ENCODE results near the gene AGO4. TPM values are rescaled to one million over a fixed set of nuclear protein-coding genes. Genes with fewer than 3 reads are reported as not detected.
"Not testable (repeated sequence)": the region's sequence is repeated elsewhere in the genome, so short reads cannot be mapped to it uniquely, and the experiment has no call there.

The AGO4 gene
- polyA plus RNA-seq, 3 donors: 20.0 to 46.9 (median 24.0) TPM

DNA sequence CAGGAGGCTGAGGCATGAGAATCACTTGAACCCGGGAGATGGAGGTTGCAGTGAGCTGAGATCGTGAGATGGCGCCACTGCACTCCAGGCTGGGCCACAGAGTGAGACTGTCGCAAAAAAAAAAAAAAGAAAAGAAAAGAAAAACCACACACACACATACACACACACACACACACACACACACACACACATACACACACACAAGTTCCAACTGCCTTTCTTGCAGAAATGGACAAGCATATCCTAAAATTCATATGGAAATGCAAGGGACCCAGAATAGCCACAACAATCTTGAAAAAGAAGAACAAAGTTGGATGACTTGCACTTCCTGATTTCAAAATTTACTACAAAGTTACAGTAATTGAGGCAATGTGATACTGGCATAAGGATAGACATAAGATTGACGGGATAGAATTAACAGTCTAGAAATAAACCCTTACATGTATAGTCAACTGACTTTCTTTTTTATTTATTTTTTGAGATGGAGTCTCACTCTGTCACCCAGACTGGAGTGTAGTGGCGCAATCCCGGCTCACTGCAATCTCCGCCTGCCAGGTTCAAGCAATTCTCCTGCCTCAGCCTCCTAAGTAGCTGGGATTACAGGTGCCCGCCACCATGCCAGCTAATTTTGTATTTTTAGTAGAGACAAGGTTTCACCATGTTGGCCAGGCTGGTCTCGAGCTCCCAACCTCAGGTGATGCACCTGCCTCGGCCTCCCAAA, 7.5 kb upstream of the AGO4 start:
- not testable (repeated sequence) for H3K9me3 Mint-ChIP-seq; H3K36me3 ChIP-seq (replicated peaks in 1 of 2; ENCODE audit: control insufficient read depth in 1 of 2, insufficient read depth in 2 of 2, low read length in 2 of 2); H3K79me2 ChIP-seq (ENCODE audit: insufficient read depth, low read length); H3K27me3 Mint-ChIP-seq (ENCODE audit: low read depth in 3 of 3); H2AFZ ChIP-seq (ENCODE audit: insufficient read depth, low read depth, low read length, poor library complexity, severe bottlenecking); H4K20me1 ChIP-seq (ENCODE audit: insufficient read depth, low read length); H3K36me3 Mint-ChIP-seq; H3K27me3 ChIP-seq (ENCODE audit: control insufficient read depth in 2 of 2, insufficient read depth in 2 of 2, low read length in 2 of 2); H3K9ac ChIP-seq (ENCODE audit: insufficient read depth, low read length, poor library complexity, severe bottlenecking); H3K9me3 ChIP-seq (replicated peaks in 1 of 2; ENCODE audit: control insufficient read depth in 1 of 2, insufficient read depth in 1 of 2, low read length in 2 of 2)
- WGBS (ENCODE audit: insufficient coverage): 33% methylated on average over 6 of the region's 11 CpGs
- intact Hi-C loops (cut with micrococcal nuclease): loop anchor here in 1 of 2 donors (10.0 kb wide), 1 partner anchor 134 kb away; the partner anchor contains the start of gene AGO3
- peak; percentile 80 to 90 (median 85) for DNase-seq
- H3K27ac Mint-ChIP-seq: peak overlapping the region; percentile 85 to 95 (median 91)
- H3K4me3 ChIP-seq (replicated peaks in 1 of 3; ENCODE audit: low read depth in 2 of 3, low read length in 3 of 3): peak overlapping the region in 1 of 3 experiments; percentile 46
- H3K27ac ChIP-seq (ENCODE audit: low read depth in 1 of 2, low read length in 2 of 2): peak overlapping the region; percentile 78 to 82
- H3K4me2 ChIP-seq (replicated peaks; ENCODE audit: extremely low read depth, low read length, poor library complexity, severe bottlenecking): peak overlapping the region; percentile 29
- H3K4me1 Mint-ChIP-seq: peaks cover 73% of the 10 kb centered on the region
- peaks cover 80 to 87% of the 10 kb centered on the region in 2 donors for H3K4me1 ChIP-seq (ENCODE audit: control insufficient read depth in 1 of 2, insufficient read depth in 2 of 2, low read length in 2 of 2)
- peak overlapping the region; percentile 42 to 47 for H3K4me3 Mint-ChIP-seq

DNA sequence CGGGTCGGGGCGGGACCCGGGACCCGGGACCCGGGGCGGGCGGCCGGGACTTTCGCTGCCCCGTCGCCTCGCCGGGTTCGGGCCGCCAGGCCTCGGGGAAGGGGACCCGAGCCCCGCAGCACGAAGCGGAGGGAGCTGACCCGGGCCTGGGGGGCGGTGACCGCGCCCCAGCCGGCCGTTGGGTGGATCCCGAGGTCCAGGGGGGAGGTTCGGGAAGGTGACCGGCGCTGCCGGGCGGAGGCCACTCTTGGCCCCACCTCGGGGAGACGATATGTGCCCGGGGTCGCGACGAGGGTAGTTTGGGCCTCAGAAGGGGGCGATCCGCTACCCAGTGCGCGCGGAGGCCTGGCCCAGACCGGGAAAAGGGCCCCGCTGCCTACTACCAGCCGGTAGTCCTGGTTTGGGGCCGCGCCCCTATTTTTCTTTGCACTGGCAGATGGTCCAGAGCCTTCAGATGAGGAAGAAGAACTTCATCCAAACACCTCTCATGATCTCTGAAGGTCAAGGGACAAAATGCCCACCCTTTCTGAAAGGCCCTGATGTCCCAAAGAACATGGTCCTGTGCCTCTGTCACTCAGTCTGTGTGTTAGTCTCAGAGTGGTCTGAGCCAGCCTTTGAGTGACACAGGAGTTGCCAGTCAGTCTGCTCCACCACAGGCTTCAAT, 766 bp downstream of the AGO4 start:
- Mint-ChIP-seq H3K9me3 (peaks cover 0 to 3% (median 0%) of the 10 kb centered on the region in 7 donors), H3K27me3 (ENCODE audit: low read depth in 3 of 3) (peaks cover 0 to 3% (median 1%) of the 10 kb centered on the region in 3 donors), H3K36me3 (peaks cover 3% of the 10 kb centered on the region in 2 donors), H3K4me1 (peaks cover 78% of the 10 kb centered on the region), H3K4me3 (peak overlapping the region; percentile 91 to 97), H3K27ac (peak overlapping the region; percentile 90 to 98 (median 95))
- peak; percentile 15 to 30 (median 25) for DNase-seq
- Histone ChIP-seq H3K9me3 (replicated peaks in 1 of 2; ENCODE audit: control insufficient read depth in 1 of 2, insufficient read depth in 1 of 2, low read length in 2 of 2) (no peaks in the 10 kb centered on the region), H3K4me2 (replicated peaks; ENCODE audit: extremely low read depth, low read length, poor library complexity, severe bottlenecking) (peak overlapping the region; percentile 90), H3K4me3 (replicated peaks in 1 of 3; ENCODE audit: low read depth in 2 of 3, low read length in 3 of 3) (peak overlapping the region; percentile 80 to 96 (median 87)), H3K79me2 (ENCODE audit: insufficient read depth, low read length) (peaks cover 83% of the 10 kb centered on the region), H3K36me3 (replicated peaks in 1 of 2; ENCODE audit: control insufficient read depth in 1 of 2, insufficient read depth in 2 of 2, low read length in 2 of 2) (no peaks in the 10 kb centered on the region), H3K4me1 (ENCODE audit: control insufficient read depth in 1 of 2, insufficient read depth in 2 of 2, low read length in 2 of 2) (peaks cover 70 to 87% of the 10 kb centered on the region in 2 donors), H4K20me1 (ENCODE audit: insufficient read depth, low read length) (no peaks in the 10 kb centered on the region), H3K9ac (ENCODE audit: insufficient read depth, low read length, poor library complexity, severe bottlenecking) (peak overlapping the region; percentile 97), H2AFZ (ENCODE audit: insufficient read depth, low read depth, low read length, poor library complexity, severe bottlenecking) (peak overlapping the region; percentile 81), H3K27ac (ENCODE audit: low read depth in 1 of 2, low read length in 2 of 2) (peak overlapping the region; percentile 92 to 94), H3K27me3 (ENCODE audit: control insufficient read depth in 2 of 2, insufficient read depth in 2 of 2, low read length in 2 of 2) (no peaks in the 10 kb centered on the region)
- under 1% methylated on average over 46 of the region's 49 CpGs for WGBS (ENCODE audit: insufficient coverage)
- TF ChIP-seq, protein P1, sequence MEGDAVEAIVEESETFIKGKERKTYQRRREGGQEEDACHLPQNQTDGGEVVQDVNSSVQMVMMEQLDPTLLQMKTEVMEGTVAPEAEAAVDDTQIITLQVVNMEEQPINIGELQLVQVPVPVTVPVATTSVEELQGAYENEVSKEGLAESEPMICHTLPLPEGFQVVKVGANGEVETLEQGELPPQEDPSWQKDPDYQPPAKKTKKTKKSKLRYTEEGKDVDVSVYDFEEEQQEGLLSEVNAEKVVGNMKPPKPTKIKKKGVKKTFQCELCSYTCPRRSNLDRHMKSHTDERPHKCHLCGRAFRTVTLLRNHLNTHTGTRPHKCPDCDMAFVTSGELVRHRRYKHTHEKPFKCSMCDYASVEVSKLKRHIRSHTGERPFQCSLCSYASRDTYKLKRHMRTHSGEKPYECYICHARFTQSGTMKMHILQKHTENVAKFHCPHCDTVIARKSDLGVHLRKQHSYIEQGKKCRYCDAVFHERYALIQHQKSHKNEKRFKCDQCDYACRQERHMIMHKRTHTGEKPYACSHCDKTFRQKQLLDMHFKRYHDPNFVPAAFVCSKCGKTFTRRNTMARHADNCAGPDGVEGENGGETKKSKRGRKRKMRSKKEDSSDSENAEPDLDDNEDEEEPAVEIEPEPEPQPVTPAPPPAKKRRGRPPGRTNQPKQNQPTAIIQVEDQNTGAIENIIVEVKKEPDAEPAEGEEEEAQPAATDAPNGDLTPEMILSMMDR (IDR thresholded peaks at IDR 0.05): no peak
- intact Hi-C loops (cut with micrococcal nuclease): loop anchor here in 1 of 2 donors (10.0 kb wide), 1 partner anchor 126 kb away; the partner anchor contains the start of gene AGO3

Data from CD14-positive monocyte (primary cell).